Mesothelial cell of epicardium (in vitro differentiated cells): ENCODE measurements around the gene TMCC1. TPM values are rescaled to one million over a fixed set of nuclear protein-coding genes. Genes with fewer than 3 reads are reported as not detected.
"Not testable (repeated sequence)": the region's sequence is repeated elsewhere in the genome, so short reads cannot be mapped to it uniquely, and the experiment has no call there.

ENCODE experiments used
- DNase-seq, 2 experiments: peaks; one replicate each; pipeline ENCODE4 v3.0.0; 2021; ENCODE audit warnings: low spot score in 2 of 2; ENCODE audit not compliant: unreplicated experiment in 2 of 2
- H3K27ac Mint-ChIP-seq: 2 replicates; pipeline ENCODE4 v1.8.0; 2021; ENCODE audit warnings: mixed read lengths
- H3K27me3 Mint-ChIP-seq: 2 replicates; pipeline ENCODE4 v1.8.0; 2021; ENCODE audit warnings: low read depth, mixed read lengths
- H3K36me3 Mint-ChIP-seq: 2 replicates; pipeline ENCODE4 v1.8.0; 2021; ENCODE audit warnings: mixed read lengths
- H3K4me1 Mint-ChIP-seq: 2 replicates; pipeline ENCODE4 v1.8.0; 2021; ENCODE audit warnings: mixed read lengths
- H3K4me3 Mint-ChIP-seq: 2 replicates; pipeline ENCODE4 v1.8.0; 2021; ENCODE audit warnings: mild to moderate bottlenecking, moderate library complexity, mixed read lengths
- H3K9me3 Mint-ChIP-seq: 2 replicates; pipeline ENCODE4 v1.8.0; 2021; ENCODE audit warnings: mixed read lengths
- total RNA-seq: library from RNA; stranded (reverse); gene quantifications from 3 replicates; pipeline ENCODE4 v1.2.1, GENCODE V29; 2021
- TF ChIP-seq, protein P1 (sequence below): fragments of 200-600 bp; sonication (generic); IDR thresholded peaks from one replicate; pipeline ENCODE4 v1.5.0; 2021; ENCODE audit warnings: antibody characterized with exemption; ENCODE audit not compliant: unreplicated experiment

TMCC1 gene
- total RNA-seq, 1 donor from 2014 or later: 52.4 TPM

DNA sequence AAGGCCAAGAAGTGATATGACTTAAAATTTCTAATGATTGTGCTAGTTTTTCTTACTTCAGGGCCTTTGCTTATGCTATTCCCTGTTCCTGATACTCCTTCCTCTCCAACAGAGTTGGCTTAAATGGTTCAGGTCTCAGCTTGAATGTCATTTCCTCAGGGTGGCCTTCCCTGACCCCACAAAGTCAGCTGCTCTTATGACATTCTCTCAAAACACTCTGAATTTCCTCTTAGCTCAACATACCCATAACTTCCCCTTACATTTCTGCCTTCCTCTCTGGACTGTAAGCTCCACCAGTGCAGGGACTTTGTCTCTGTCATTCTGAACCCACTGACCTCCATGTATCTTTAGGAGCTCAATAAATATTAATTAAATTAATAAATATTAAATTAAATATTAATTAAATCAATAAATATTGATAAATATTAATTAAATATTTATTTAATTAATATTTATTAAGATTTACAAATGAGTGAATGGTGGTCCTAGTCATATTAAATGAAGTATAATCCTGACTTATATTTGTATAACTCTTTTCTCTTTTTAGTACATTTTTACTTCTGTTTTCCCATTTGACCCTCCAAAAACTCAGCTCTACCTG is 17.9 kb upstream of the TMCC1 start:
- Mint-ChIP-seq H3K27ac (no peak overlapping the region), H3K9me3 (peaks cover 28% of the 10 kb centered on the region), H3K36me3 (peaks cover 14% of the 10 kb centered on the region), H3K27me3 (no peaks in the 10 kb centered on the region), H3K4me1 (peaks cover 9% of the 10 kb centered on the region), H3K4me3 (no peak overlapping the region)
- TF ChIP-seq, protein P1, sequence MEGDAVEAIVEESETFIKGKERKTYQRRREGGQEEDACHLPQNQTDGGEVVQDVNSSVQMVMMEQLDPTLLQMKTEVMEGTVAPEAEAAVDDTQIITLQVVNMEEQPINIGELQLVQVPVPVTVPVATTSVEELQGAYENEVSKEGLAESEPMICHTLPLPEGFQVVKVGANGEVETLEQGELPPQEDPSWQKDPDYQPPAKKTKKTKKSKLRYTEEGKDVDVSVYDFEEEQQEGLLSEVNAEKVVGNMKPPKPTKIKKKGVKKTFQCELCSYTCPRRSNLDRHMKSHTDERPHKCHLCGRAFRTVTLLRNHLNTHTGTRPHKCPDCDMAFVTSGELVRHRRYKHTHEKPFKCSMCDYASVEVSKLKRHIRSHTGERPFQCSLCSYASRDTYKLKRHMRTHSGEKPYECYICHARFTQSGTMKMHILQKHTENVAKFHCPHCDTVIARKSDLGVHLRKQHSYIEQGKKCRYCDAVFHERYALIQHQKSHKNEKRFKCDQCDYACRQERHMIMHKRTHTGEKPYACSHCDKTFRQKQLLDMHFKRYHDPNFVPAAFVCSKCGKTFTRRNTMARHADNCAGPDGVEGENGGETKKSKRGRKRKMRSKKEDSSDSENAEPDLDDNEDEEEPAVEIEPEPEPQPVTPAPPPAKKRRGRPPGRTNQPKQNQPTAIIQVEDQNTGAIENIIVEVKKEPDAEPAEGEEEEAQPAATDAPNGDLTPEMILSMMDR: no peak
- DNase-seq: no peak

DNA sequence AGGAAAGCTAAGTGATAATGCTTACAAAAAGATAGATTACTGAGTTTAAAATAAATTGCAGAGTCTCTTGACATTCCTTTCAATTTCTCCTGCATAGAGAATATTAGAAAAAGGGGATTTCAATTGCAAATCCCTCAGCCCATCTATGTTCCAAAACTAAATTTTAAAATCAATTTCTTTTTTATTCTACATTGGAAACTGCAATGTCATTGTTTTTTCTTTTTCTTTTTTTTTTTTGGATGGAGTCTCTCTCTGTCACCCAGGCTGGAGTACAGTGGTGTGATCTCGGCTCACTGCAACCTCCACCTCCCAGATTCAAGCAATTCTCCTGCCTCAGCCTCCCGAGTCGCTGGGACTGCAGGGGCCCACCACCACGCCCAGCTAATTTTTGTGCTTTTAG is 15.7 kb upstream of the TMCC1 start:
- not testable (repeated sequence) for H3K27me3 Mint-ChIP-seq, H3K4me1 Mint-ChIP-seq, H3K27ac Mint-ChIP-seq, DNase-seq, H3K4me3 Mint-ChIP-seq
- Mint-ChIP-seq H3K36me3 (peaks cover 32% of the 10 kb centered on the region), H3K9me3 (peaks cover 37% of the 10 kb centered on the region)

DNA sequence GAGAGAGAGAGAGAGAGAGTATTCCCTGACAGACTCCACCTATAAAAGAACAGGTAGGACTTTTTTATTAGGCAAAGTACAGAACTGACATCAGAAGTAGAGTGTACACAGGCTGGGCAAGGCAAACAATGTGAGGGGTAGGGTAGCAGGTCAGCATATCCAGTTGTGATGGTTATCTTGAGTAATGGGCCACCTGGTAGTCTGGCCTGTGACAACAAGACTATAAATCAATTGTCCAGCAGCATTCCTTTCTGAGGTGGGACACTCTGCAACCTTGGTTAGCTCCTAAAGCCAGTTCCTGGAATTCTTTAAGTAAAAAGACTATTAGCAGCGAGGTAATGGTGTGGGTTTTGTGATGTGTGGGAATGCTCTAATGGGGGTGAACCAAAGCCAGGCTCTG is 14.9 kb upstream of the TMCC1 start:
- H3K27me3 Mint-ChIP-seq: no peaks in the 10 kb centered on the region
- H3K9me3 Mint-ChIP-seq: peaks cover 45% of the 10 kb centered on the region
- peaks cover 9% of the 10 kb centered on the region for H3K4me1 Mint-ChIP-seq
- H3K36me3 Mint-ChIP-seq: peaks cover 39% of the 10 kb centered on the region
- TF ChIP-seq, protein P1: no peak
- no peak for DNase-seq
- H3K4me3 Mint-ChIP-seq: no peak overlapping the region
- peak overlapping the region; percentile 85 for H3K27ac Mint-ChIP-seq

DNA sequence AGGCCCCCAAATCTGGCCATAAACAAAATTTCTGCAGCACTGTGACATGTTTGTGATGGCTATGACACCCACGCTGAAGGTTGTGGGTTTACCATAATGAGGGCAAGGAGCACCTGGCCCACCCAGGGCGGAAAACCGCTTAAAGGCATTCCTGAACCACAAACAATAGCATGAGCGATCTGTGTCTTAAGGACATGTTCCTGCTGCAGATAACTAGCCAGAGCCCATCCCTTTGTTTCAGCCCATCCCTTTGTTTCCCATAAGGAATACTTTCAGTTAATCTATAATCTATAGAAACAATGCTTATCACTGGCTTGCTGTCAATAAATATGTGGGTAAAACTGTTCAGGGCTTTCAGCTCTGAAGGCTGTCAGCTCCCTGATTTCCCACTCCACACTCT is 7.8 kb upstream of the TMCC1 start:
- Mint-ChIP-seq H3K36me3 (peaks cover 55% of the 10 kb centered on the region), H3K9me3 (peaks cover 63% of the 10 kb centered on the region)
- not testable (repeated sequence) for H3K4me1 Mint-ChIP-seq, DNase-seq, H3K27me3 Mint-ChIP-seq, H3K4me3 Mint-ChIP-seq, H3K27ac Mint-ChIP-seq

DNA sequence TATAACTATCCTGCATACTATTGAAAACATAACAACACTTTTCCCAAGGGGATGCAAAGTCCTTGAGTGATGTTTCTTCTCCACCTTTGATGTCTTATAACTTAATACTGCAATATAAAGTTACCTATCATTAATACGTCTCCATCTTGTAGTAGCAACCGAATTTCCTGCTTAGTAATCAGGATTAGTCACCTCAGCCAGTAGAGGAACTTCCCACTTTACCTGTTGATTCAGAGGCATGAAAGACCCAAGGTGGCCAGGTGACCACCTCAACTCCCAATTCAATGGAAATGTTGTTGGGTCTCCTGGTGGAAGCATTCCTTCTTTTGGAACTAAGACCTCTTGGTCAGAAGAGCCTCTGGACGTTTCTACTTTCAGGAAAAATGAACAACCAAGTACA is 3.5 kb upstream of the TMCC1 start:
- peaks cover 23% of the 10 kb centered on the region for H3K36me3 Mint-ChIP-seq
- H3K4me3 Mint-ChIP-seq: no peak overlapping the region
- no peak overlapping the region for H3K27ac Mint-ChIP-seq
- peaks cover 9% of the 10 kb centered on the region for H3K4me1 Mint-ChIP-seq
- TF ChIP-seq, protein P1: no peak
- no peak for DNase-seq
- no peaks in the 10 kb centered on the region for H3K27me3 Mint-ChIP-seq
- H3K9me3 Mint-ChIP-seq: peaks cover 23% of the 10 kb centered on the region

DNA sequence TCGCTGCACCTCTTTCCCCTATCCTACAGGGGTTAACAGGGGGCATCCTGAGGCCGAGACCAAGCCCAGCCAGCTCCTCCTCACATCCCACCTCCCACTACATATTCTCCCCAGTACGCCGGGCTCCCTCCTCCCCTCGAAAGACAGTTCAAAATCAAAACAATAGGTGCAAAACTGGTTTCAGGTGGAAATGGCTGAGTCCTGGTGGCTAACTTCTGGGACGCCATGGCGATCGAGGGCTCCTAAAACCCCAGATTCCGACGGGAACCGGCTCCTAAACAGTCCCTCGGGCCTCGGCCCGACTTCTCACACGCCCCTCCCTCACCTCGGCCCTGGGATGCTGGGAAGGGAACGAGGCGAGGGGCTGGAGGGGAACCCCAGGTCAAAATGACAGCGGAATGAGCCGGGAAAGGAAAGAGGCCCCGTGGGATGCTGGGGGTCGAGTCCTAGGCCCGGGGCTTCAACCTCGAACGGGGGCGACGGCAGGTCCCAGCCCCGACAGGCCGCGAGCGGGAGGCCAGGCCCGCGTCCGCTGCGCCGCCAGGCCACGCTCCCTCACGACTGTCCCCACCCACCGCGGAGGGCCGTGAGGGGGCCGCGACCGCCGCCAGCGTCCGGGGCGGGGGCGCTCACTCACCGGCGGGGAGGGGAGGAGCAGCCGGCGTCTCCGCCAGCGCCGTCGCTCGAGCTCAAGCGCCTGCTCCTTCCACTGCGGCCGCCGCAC is 492 bp downstream of the TMCC1 start:
- Mint-ChIP-seq H3K27me3 (no peaks in the 10 kb centered on the region), H3K4me3 (peak overlapping the region; percentile 95), H3K36me3 (peaks cover 8% of the 10 kb centered on the region), H3K9me3 (peaks cover 4% of the 10 kb centered on the region), H3K4me1 (peaks cover 41% of the 10 kb centered on the region), H3K27ac (peak overlapping the region; percentile 99)
- TF ChIP-seq, protein P1: no peak
- no peak for DNase-seq
